K562 (cell line): ENCODE measurements around the gene HOXC11. TPM values are rescaled to one million over a fixed set of nuclear protein-coding genes. Genes with fewer than 3 reads are reported as not detected.

Experiments
- ATF7 ChIP-seq: fragments of 450-650 bp; IDR thresholded peaks from 2 replicates; pipeline ENCODE4 v1.7.1; 2014; ENCODE audit warnings: mild to moderate bottlenecking, moderate library complexity
- CHAMP1 ChIP-seq: fragments of 450-650 bp; IDR thresholded peaks from 2 replicates; pipeline ENCODE4 v1.6.1; 2016; ENCODE audit warnings: mild to moderate bottlenecking
- CREM ChIP-seq: IDR thresholded peaks from 2 replicates; pipeline ENCODE4 v1.6.1; 2014; ENCODE audit warnings: antibody characterized with exemption, low read depth
- ESRRB ChIP-seq: fragments of 250-450 bp; sonication (Bioruptor Pico); IDR thresholded peaks from 2 replicates; pipeline ENCODE4 v1.5.0; 2020; ENCODE audit warnings: mild to moderate bottlenecking, moderate library complexity, borderline replicate concordance
- ETV1 ChIP-seq: fragments of 450-650 bp; conservative IDR thresholded peaks from 2 replicates; pipeline ENCODE4 v1.6.1; 2016; ENCODE audit warnings: missing genetic modification characterization, control low read depth, low read depth, missing compliant biosample characterization
- HIVEP1 ChIP-seq: fragments of 250-450 bp; sonication (Bioruptor Pico); IDR thresholded peaks from 2 replicates; pipeline ENCODE4 v1.4.0; 2020; ENCODE audit warnings: mild to moderate bottlenecking
- MBD1 ChIP-seq: fragments of 250-450 bp; sonication (Bioruptor Pico); IDR thresholded peaks from 2 replicates; pipeline ENCODE4 v1.8.0; 2022; ENCODE audit warnings: inconsistent platforms
- NFE2L1 ChIP-seq: fragments of 450-650 bp; IDR thresholded peaks from 2 replicates; pipeline ENCODE4 v1.6.1; 2016; ENCODE audit warnings: missing genetic modification characterization, low read depth, mild to moderate bottlenecking, missing compliant biosample characterization, moderate library complexity, borderline replicate concordance
- OTX1 ChIP-seq: fragments of 450-650 bp; formaldehyde crosslinking; IDR thresholded peaks from 2 replicates; pipeline ENCODE4 v1.4.0; 2022; ENCODE audit warnings: mild to moderate bottlenecking
- RAD51 ChIP-seq: fragments of 450-650 bp; IDR thresholded peaks from 2 replicates; pipeline ENCODE4 v1.7.1; 2016; ENCODE audit warnings: low read depth, mild to moderate bottlenecking, borderline replicate concordance
- RB1 ChIP-seq: fragments of 450-650 bp; IDR thresholded peaks from 2 replicates; pipeline ENCODE4 v1.6.1; 2017; ENCODE audit warnings: low read depth, mild to moderate bottlenecking
- TFAP4 ChIP-seq: sonication (generic); formaldehyde crosslinking; IDR thresholded peaks from 2 replicates; pipeline ENCODE4 v1.8.0; 2022; ENCODE audit warnings: missing genetic modification reagents, mild to moderate bottlenecking, moderate library complexity, borderline replicate concordance
- THAP12 ChIP-seq: fragments of 250-450 bp; sonication (Bioruptor Pico); IDR thresholded peaks from 2 replicates; pipeline ENCODE4 v1.9.0; 2021; ENCODE audit warnings: mild to moderate bottlenecking, inconsistent platforms
- ZBTB33 ChIP-seq: sonication (generic); formaldehyde crosslinking; IDR thresholded peaks from 2 replicates; pipeline ENCODE4 v1.8.1; 2023; ENCODE audit warnings: mild to moderate bottlenecking, missing genetic modification reagents
- ZNF280A ChIP-seq: fragments of 450-650 bp; IDR thresholded peaks from 2 replicates; pipeline ENCODE4 v1.6.1; 2018; ENCODE audit warnings: mild to moderate bottlenecking, low read depth; ENCODE audit not compliant: partially characterized antibody
- polyA plus RNA-seq, 8 experiments: library from polyadenylated mRNA; depleted of rRNA in 4 of 8; stranded (reverse) in 5 of 8; unstranded in 3 of 8; fragments of >200 nt; fragmentation: Nextera tagmentation in 2 of 8; fragmentation: Illumina TruSeq in 1 of 8; extraction: Ambion mirVana in 2 of 8; extraction: Trizol in 1 of 8; gene quantifications; 2 replicates each; pipeline versions ENCODE4 v1.2.1 to v1.2.3, GENCODE V29; 2011 to 2014; ENCODE audit warnings: inconsistent platforms in 1 of 8, missing spikeins in 1 of 8
- total RNA-seq, 7 experiments: library from RNA; depleted of rRNA in 6 of 7; stranded (reverse); fragments of >200 nt in 6 of 7; fragmentation: Illumina TruSeq in 2 of 7; extraction: Trizol in 2 of 7; gene quantifications; 2 replicates each; pipeline versions ENCODE4 v1.2.1 to v1.2.3, GENCODE V29; 2011 to 2021; ENCODE audit warnings: low replicate concordance in 1 of 7

HOXC11 gene
- total and polyA plus RNA-seq, 9 of the 15 experiments (the other 6 are each of a cell fraction or from before 2014, with no cell fraction given) = not detected

GRCh38 chr12:53984901-53985691 lies 12.2 kb downstream of the HOXC11 start, which contains the start of gene HOXC10 (continued):
- TF ChIP-seq TFAP4 (CRISPR knock-in tag) (peak; percentile 69; the same call in 1 of the 2 replicates), THAP12 (CRISPR knock-in tag) (no peak), CREM (peak; percentile 98), NFE2L1 (tag) (no peak), ZBTB33 (CRISPR knock-in tag) (peak; percentile 93), RB1 (peak; percentile 84), HIVEP1 (CRISPR knock-in tag) (no peak), OTX1 (no peak), RAD51 (peak; percentile 64), ATF7 (peak; percentile 71), CHAMP1 (peak; percentile 47; the same call in 1 of the 2 replicates), ESRRB (CRISPR knock-in tag) (no peak), MBD1 (CRISPR knock-in tag) (peak; percentile 91; the same call in 1 of the 2 replicates), ETV1 (0 out of 2 replicates have a peak, but pooled peaks have one; percentile 23), ZNF280A (no peak)
